Fibroblast of lung (primary cell): ENCODE data around the gene GRK1.

Experiments used
- EZH2 ChIP-seq: IDR thresholded peaks from 2 replicates; pipeline ENCODE4 v1.5.1; 2012; ENCODE audit warnings: low read length, control low read depth, mild to moderate bottlenecking; ENCODE audit errors: missing control alignments
- TF ChIP-seq, protein P1 (sequence below), 2 donors: IDR thresholded peaks in 1 of 2; conservative IDR thresholded peaks in 1 of 2; 1 replicate in 1 of 2; 2 replicates in 1 of 2; pipeline ENCODE4 v1.5.1; 2011 to 2012; ENCODE audit warnings: low read length in 2 of 2, control low read depth in 1 of 2, inconsistent platforms in 1 of 2, low read depth in 1 of 2, mild to moderate bottlenecking in 1 of 2

GRCh38 chr13:113746671-113747070, 79.7 kb downstream of the GRK1 start:
- TF ChIP-seq, protein P1, sequence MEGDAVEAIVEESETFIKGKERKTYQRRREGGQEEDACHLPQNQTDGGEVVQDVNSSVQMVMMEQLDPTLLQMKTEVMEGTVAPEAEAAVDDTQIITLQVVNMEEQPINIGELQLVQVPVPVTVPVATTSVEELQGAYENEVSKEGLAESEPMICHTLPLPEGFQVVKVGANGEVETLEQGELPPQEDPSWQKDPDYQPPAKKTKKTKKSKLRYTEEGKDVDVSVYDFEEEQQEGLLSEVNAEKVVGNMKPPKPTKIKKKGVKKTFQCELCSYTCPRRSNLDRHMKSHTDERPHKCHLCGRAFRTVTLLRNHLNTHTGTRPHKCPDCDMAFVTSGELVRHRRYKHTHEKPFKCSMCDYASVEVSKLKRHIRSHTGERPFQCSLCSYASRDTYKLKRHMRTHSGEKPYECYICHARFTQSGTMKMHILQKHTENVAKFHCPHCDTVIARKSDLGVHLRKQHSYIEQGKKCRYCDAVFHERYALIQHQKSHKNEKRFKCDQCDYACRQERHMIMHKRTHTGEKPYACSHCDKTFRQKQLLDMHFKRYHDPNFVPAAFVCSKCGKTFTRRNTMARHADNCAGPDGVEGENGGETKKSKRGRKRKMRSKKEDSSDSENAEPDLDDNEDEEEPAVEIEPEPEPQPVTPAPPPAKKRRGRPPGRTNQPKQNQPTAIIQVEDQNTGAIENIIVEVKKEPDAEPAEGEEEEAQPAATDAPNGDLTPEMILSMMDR (conservative IDR thresholded peaks at IDR 0.05 in 1 of 2, IDR thresholded peaks at IDR 0.05 in 1 of 2; ENCODE audit: low read depth in 1 of 2, low read length in 2 of 2), result no peak
- no peak for TF ChIP-seq EZH2
